SK-N-MC (cell line): Measurements from ENCODE around the gene OGFR.

ENCODE experiments used
- DNase-seq: peaks from one replicate; pipeline ENCODE4 v3.0.0-alpha.2; 2011; ENCODE audit warnings: low read depth, low spot score
- H3K27ac ChIP-seq: fragments of 200-600 bp; sonication (generic); 2 replicates; pipeline ENCODE4 v1.5.1; 2016; ENCODE audit warnings: mixed run types
- H3K36me3 ChIP-seq: fragments of 200-600 bp; sonication (generic); 2 replicates; pipeline ENCODE4 v1.6.1; 2017; ENCODE audit warnings: antibody characterized with exemption, low read length, mixed read lengths; ENCODE audit not compliant: insufficient read depth
- H3K4me3 ChIP-seq: fragments of 200-600 bp; sonication (generic); 2 replicates; pipeline ENCODE4 v1.5.1; 2016
- H3K9ac ChIP-seq: fragments of 200-600 bp; sonication (generic); 2 replicates; pipeline ENCODE4 v1.8.0; 2017; ENCODE audit warnings: mixed run types, mixed read lengths; ENCODE audit not compliant: insufficient read length
- H3K9me3 ChIP-seq: fragments of 200-600 bp; sonication (generic); 2 replicates; pipeline ENCODE4 v1.6.1; 2017; ENCODE audit warnings: low read depth, mild to moderate bottlenecking, antibody characterized with exemption, low read length, moderate library complexity, mixed read lengths
- EZH2 ChIP-seq: fragments of 200-600 bp; sonication (generic); IDR thresholded peaks from one replicate; pipeline ENCODE4 v1.6.1; 2017; ENCODE audit warnings: antibody characterized with exemption
- FOXP2 ChIP-seq: optimal IDR thresholded peaks from 2 replicates; pipeline ENCODE3; 2011; ENCODE audit warnings: mild to moderate bottlenecking, moderate library complexity; ENCODE audit not compliant: insufficient read depth; ENCODE audit errors: extremely low read length, control extremely low read depth
- POLR2AphosphoS5 ChIP-seq: IDR thresholded peaks from 2 replicates; pipeline ENCODE4 v1.6.1; 2012; ENCODE audit warnings: mild to moderate bottlenecking, low read depth, low read length, borderline replicate concordance

The OGFR gene

DNA sequence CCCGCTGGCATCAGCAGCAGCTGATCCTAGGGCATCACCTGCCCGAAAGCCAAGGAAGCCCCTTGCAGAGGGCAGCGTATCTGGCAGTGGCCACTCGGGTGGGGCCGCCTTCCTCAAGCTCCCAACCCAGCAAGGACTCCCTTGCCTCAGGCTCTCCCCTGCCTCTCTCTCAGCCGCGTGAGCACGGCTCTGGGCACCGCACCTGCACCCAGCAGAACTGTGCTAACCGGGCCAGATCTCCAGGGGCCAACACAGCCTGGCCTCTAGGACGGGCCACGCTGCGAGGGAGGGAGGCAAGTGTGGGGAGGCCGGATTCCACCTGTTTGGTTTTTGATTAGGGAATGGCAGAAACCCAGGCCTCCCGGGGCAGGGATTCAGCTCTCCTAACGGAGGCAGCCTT lies 20.1 kb upstream of the OGFR start:
- Histone ChIP-seq H3K27ac (no peak overlapping the region), H3K4me3 (no peak overlapping the region), H3K36me3 (no peaks in the 10 kb centered on the region), H3K9me3 (no peaks in the 10 kb centered on the region), H3K9ac (no peak overlapping the region)
- no peak for DNase-seq
- TF ChIP-seq POLR2AphosphoS5 (no peak), EZH2 (no peak), FOXP2 (no peak)

DNA sequence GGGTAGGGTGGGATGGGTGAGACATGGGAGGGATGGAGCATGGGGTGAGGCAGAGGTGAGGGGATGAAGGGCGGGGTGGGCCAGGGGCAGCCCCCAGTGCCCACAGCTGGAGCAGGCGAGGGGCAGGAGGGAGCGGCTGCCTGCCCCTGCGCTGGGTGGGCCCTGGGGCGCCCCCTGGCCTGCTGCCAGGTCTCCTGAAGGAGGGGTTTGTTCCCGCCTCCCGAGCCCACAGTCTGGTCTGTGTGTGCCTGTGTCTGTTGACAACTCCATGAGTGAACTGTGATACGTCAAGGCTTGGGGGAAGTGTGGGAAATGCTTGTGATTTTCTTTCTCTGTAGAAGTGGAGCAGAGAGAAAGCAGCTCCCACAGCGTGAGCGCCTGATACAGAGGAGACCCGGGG lies 19.2 kb upstream of the OGFR start:
- Histone ChIP-seq H3K9me3 (no peaks in the 10 kb centered on the region), H3K27ac (no peak overlapping the region), H3K36me3 (no peaks in the 10 kb centered on the region), H3K9ac (no peak overlapping the region), H3K4me3 (no peak overlapping the region)
- DNase-seq = no peak
- TF ChIP-seq FOXP2 (no peak), EZH2 (no peak), POLR2AphosphoS5 (no peak)

DNA sequence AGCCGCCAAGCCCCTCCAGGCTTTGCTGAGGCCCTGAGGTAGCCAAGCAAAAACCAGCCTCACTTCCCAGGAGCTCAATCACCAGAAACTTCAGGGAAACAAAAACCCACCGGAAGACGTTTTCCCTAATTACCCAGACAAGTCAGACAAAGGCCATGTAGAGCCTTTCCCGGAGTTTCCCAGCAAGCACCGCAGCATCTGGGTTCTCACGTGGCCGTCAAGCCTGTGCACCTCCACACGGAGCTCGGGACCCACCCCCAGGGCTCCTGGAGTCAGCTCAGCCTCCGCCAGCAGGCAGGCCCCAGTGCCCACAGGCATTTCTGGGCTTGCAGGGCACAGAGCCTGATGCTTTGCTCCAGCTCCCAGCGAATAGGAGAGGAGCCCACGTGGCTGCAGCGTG lies 18.5 kb upstream of the OGFR start:
- Histone ChIP-seq H3K36me3 (no peaks in the 10 kb centered on the region), H3K9me3 (no peaks in the 10 kb centered on the region), H3K27ac (no peak overlapping the region), H3K4me3 (no peak overlapping the region), H3K9ac (peak overlapping the region; percentile 32)
- DNase-seq = no peak
- TF ChIP-seq EZH2 (no peak), FOXP2 (no peak), POLR2AphosphoS5 (no peak)

DNA sequence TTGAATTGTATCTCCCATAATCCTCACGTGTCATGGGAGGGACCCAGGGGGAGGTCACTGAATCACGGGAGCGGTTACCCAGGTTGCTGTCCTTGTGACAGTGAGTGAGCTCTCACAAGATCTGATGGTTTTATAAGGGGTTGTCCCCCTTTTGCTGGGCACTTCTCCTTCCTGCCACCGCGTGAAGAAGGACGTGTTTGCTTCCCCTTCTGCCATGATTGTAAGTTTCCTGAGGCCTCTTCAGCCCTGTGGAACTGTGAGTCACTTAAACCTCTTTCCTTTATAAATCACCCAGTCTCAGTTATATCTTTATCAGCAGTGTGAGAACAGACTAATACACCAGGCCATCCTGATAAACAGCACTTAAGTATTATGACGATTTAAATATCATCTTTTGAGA lies 17.3 kb upstream of the OGFR start:
- H3K36me3 ChIP-seq = no peaks in the 10 kb centered on the region
- TF ChIP-seq FOXP2 = no peak
- TF ChIP-seq POLR2AphosphoS5 = no peak
- TF ChIP-seq EZH2 = no peak
- no peak overlapping the region for H3K9ac ChIP-seq
- no peak for DNase-seq
- H3K4me3 ChIP-seq = no peak overlapping the region
- no peaks in the 10 kb centered on the region for H3K9me3 ChIP-seq
- no peak overlapping the region for H3K27ac ChIP-seq

DNA sequence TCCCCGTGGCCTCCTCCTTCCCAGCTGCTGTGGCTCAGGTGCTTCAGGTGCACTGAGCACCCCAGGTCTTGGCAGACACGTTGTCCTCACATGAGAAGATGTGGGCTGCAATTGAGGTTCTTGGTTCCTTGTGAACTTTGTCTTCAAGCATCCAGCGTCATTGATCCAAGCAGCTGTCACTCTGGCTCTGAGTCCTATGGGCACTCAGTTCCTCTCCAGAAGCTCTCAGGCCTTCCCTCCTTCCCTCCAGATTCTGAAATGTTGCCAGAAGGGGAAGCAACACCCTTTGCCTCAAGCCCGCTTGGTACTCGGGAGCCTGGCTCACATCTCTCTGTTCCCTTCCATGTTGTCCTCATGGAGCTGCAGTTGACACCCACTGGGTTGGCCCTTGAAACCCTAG lies 16.8 kb upstream of the OGFR start:
- H3K9ac ChIP-seq = no peak overlapping the region
- no peaks in the 10 kb centered on the region for H3K36me3 ChIP-seq
- H3K4me3 ChIP-seq = no peak overlapping the region
- H3K27ac ChIP-seq = no peak overlapping the region
- no peak for DNase-seq
- TF ChIP-seq FOXP2 (no peak), POLR2AphosphoS5 (no peak), EZH2 (no peak)
- no peaks in the 10 kb centered on the region for H3K9me3 ChIP-seq

DNA sequence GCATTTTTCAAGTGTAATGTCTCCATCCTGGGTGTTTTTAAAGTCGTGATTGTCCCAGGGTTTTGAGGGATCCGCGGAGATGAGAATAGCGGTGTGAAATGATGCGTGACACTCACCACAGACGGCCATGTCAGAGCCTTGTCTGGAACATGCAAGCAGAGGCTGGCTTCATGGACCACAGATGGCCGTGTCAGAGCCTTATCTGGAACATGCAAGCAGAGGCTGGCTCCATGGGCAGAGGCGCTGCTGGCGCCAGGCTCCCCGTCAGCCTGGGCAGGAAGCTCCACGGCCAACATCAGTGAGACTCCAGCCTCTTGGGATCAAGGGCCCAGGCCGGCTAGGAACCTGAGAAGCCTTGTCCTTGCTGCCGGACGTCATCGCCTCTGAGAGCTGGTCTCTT lies 16.0 kb upstream of the OGFR start:
- no peak for DNase-seq
- no peak overlapping the region for H3K27ac ChIP-seq
- no peak overlapping the region for H3K9ac ChIP-seq
- no peaks in the 10 kb centered on the region for H3K36me3 ChIP-seq
- H3K4me3 ChIP-seq = no peak overlapping the region
- TF ChIP-seq FOXP2 (no peak), EZH2 (no peak), POLR2AphosphoS5 (no peak)
- H3K9me3 ChIP-seq = no peaks in the 10 kb centered on the region

DNA sequence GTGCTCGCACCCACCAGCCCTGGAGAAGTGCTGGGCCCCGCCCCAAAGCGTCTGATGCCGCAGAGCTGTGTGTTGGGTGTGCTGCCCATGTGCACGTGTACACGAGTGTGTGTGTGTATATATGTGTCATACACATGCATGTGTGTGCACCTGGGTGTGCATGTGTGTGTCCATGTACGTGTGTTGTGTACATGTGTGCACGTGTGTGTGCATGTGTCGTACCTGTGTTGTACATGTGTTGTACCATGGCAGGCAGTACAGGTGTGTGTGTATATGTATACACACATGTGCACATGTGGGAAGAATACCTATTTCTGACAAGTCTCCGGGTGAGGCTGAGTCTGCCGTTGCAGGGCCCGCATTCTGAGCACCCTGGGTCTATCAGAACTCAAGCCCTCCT lies 14.6 kb upstream of the OGFR start:
- no peak overlapping the region for H3K4me3 ChIP-seq
- H3K27ac ChIP-seq = no peak overlapping the region
- no peak for DNase-seq
- TF ChIP-seq EZH2 (no peak), POLR2AphosphoS5 (no peak), FOXP2 (no peak)
- H3K9me3 ChIP-seq = no peaks in the 10 kb centered on the region
- no peaks in the 10 kb centered on the region for H3K36me3 ChIP-seq
- H3K9ac ChIP-seq = no peak overlapping the region

DNA sequence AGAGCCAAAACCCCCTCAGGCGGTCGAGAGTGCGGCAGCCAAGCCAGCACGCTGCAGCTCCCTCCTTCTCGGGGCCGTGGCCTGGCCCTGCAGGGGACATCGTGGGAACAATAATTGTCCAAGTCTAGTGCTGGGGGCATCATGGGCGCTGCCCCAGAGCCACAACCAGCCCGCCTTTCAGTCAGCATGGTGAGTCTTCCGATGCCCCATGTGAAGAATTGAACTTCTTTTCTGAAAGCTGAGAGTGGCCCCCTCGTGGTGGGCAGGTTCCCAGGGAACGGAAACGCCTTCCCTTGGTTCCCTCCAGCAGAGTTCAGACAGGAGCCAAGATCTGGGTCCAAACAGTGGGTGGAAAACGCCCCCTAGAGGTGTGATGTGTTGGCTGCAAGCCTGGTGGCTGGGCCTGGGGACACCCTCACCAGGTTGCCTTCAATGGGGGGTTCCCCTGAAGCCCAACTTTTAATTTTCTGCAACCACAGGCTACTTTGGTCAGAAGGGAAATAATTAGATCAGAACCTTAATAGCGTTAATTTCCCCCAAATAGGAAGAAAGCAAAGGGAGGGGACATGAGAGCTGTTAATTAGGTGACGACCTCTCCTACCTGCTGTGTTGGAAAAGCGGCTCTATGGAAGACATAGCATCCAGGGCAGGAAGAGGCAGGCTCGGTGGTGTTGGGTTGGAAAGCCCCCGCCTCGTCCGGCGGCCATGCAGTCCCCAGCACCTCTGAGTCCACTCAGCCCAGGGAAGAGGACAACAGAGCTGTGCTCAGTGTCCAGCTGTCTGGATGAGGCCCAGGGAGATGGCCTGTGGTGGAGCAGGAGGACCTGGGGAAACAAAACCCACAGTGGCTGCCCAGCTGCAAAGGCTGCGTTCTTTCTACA lies 13.1 kb upstream of the OGFR start:
- TF ChIP-seq FOXP2 = no peak
- TF ChIP-seq POLR2AphosphoS5 = no peak
- TF ChIP-seq EZH2 = no peak
- H3K9ac ChIP-seq = no peak overlapping the region
- H3K9me3 ChIP-seq = no peaks in the 10 kb centered on the region
- DNase-seq = peak; percentile 84
- no peaks in the 10 kb centered on the region for H3K36me3 ChIP-seq
- no peak overlapping the region for H3K27ac ChIP-seq
- H3K4me3 ChIP-seq = peak overlapping the region; percentile 62
